Activated naive CD4-positive, alpha-beta T cell treated with anti-CD3 and anti-CD28 coated beads for 36 hours (primary cell): ENCODE data around the gene NEK9. TPM values are rescaled to one million over a fixed set of nuclear protein-coding genes. Genes with fewer than 3 reads are reported as not detected.
A peak's percentile ranks its signal among the peaks of the same experiment; 100 is the strongest.

Source experiments
- CTCF ChIA-PET: fragments of 350-600 bp; sonication (Branson Sonifier 250); formaldehyde crosslinking; loops from one replicate; lab custom pipeline; 2021; ENCODE audit warnings: antibody characterized with exemption; lab: Charles Lee
- DNase-seq: peaks from one replicate; pipeline ENCODE4 v3.0.0-alpha.2; 2020
- H3K27ac Mint-ChIP-seq: one replicate; pipeline ENCODE4 v1.8.0; 2021; ENCODE audit warnings: mild to moderate bottlenecking, mixed read lengths
- H3K27me3 Mint-ChIP-seq: one replicate; pipeline ENCODE4 v1.8.0; 2021; ENCODE audit warnings: low read depth, mixed read lengths
- H3K36me3 Mint-ChIP-seq: one replicate; pipeline ENCODE4 v1.8.0; 2021; ENCODE audit warnings: low read depth, mixed read lengths
- H3K4me1 Mint-ChIP-seq: one replicate; pipeline ENCODE4 v1.8.0; 2021; ENCODE audit warnings: low read depth, mixed read lengths
- H3K4me3 Mint-ChIP-seq: one replicate; pipeline ENCODE4 v1.8.0; 2021; ENCODE audit warnings: mild to moderate bottlenecking, moderate library complexity, mixed read lengths
- H3K9me3 Mint-ChIP-seq: one replicate; pipeline ENCODE4 v1.8.0; 2021; ENCODE audit warnings: mixed read lengths
- intact Hi-C: fragments of 100-400 bp; cut with micrococcal nuclease; formaldehyde crosslinking; loops from one replicate; pipeline ENCODE4 v1.15.1; 2023
- total RNA-seq, 2 experiments: library from RNA; stranded (reverse); gene quantifications; one replicate each; pipeline ENCODE4 v1.2.3, GENCODE V29; 2021

The NEK9 gene
- total RNA-seq, 2 experiments from 2014 or later, result 53.5 to 55.6 TPM

- Mint-ChIP-seq H3K27me3 (no peaks in the 10 kb centered on the region), H3K9me3 (no peaks in the 10 kb centered on the region), H3K36me3 (peaks cover 32% of the 10 kb centered on the region), H3K27ac (peak overlapping the region; percentile 94), H3K4me1 (peaks cover 23% of the 10 kb centered on the region), H3K4me3 (peak overlapping the region; percentile 99)
- CTCF ChIA-PET, result interaction anchor here (1.0 to 2.7 kb wide), 5 partner anchors 25 to 202 kb away, joined by 4 to 14 read pairs (median 8); no protein-coding TSS in a partner anchor
- peak; percentile 50 for DNase-seq
- intact Hi-C loops, result loop anchor here (5.0 kb wide), 2 partner anchors 226 to 364 kb away; partner anchors contain the start of gene JDP2
Measured at GRCh38 chr14:75063013-75063412, 63.8 kb downstream of the NEK9 start.

GRCh38 chr14:75060420-75060819, 66.4 kb downstream of the NEK9 start:
- peaks cover 28% of the 10 kb centered on the region for H3K4me1 Mint-ChIP-seq
- DNase-seq, result no peak
- H3K27me3 Mint-ChIP-seq, result no peaks in the 10 kb centered on the region
- H3K36me3 Mint-ChIP-seq, result peaks cover 43% of the 10 kb centered on the region
- H3K9me3 Mint-ChIP-seq, result no peaks in the 10 kb centered on the region
- CTCF ChIA-PET, result interaction anchor here (0.8 kb wide), 1 partner anchor 154 kb away, joined by 3 read pairs; no protein-coding TSS in a partner anchor
- intact Hi-C loops, result loop anchor here (5.0 kb wide), 2 partner anchors 223 to 367 kb away; partner anchors contain the start of gene JDP2
- H3K4me3 Mint-ChIP-seq, result no peak overlapping the region
- H3K27ac Mint-ChIP-seq, result no peak overlapping the region

- Mint-ChIP-seq H3K4me3 (no peak overlapping the region), H3K27me3 (no peaks in the 10 kb centered on the region), H3K36me3 (peaks cover 46% of the 10 kb centered on the region), H3K9me3 (no peaks in the 10 kb centered on the region), H3K4me1 (peaks cover 29% of the 10 kb centered on the region), H3K27ac (no peak overlapping the region)
- no peak for DNase-seq
- CTCF ChIA-PET, result interaction anchor here (0.8 kb wide), 1 partner anchor 154 kb away, joined by 3 read pairs; no protein-coding TSS in a partner anchor
- intact Hi-C loops, result loop anchor here (5.0 kb wide), 2 partner anchors 222 to 368 kb away; partner anchors contain the start of gene JDP2
Measured at GRCh38 chr14:75059642-75060041, 67.2 kb downstream of the NEK9 start.

- peaks cover 44% of the 10 kb centered on the region for H3K4me1 Mint-ChIP-seq
- CTCF ChIA-PET, result no interaction called here
- no peak overlapping the region for H3K27ac Mint-ChIP-seq
- H3K9me3 Mint-ChIP-seq, result no peaks in the 10 kb centered on the region
- no peak for DNase-seq
- intact Hi-C loops, result loop anchor here (5.0 kb wide), 1 partner anchor 248 kb away; no protein-coding TSS in a partner anchor
- H3K27me3 Mint-ChIP-seq, result no peaks in the 10 kb centered on the region
- H3K4me3 Mint-ChIP-seq, result no peak overlapping the region
- H3K36me3 Mint-ChIP-seq, result peaks cover 41% of the 10 kb centered on the region
Measured at GRCh38 chr14:75054421-75054820, 72.4 kb downstream of the NEK9 start.

- H3K36me3 Mint-ChIP-seq, result peaks cover 38% of the 10 kb centered on the region
- CTCF ChIA-PET, result no interaction called here
- no peak for DNase-seq
- H3K9me3 Mint-ChIP-seq, result no peaks in the 10 kb centered on the region
- intact Hi-C loops, result loop anchor here (5.0 kb wide), 1 partner anchor 249 kb away; no protein-coding TSS in a partner anchor
- H3K4me3 Mint-ChIP-seq, result no peak overlapping the region
- H3K27ac Mint-ChIP-seq, result no peak overlapping the region
- H3K27me3 Mint-ChIP-seq, result no peaks in the 10 kb centered on the region
- peaks cover 45% of the 10 kb centered on the region for H3K4me1 Mint-ChIP-seq
Measured at GRCh38 chr14:75053396-75054291, 73.2 kb downstream of the NEK9 start.

GRCh38 chr14:75051556-75051899, 75.3 kb downstream of the NEK9 start:
- no peak for DNase-seq
- Mint-ChIP-seq H3K4me3 (peak overlapping the region; percentile 92), H3K4me1 (peaks cover 62% of the 10 kb centered on the region), H3K9me3 (no peaks in the 10 kb centered on the region), H3K27me3 (no peaks in the 10 kb centered on the region), H3K36me3 (peaks cover 45% of the 10 kb centered on the region), H3K27ac (peak overlapping the region; percentile 86)
- intact Hi-C loops, result loop anchor here (1.0 to 5.0 kb wide), 4 partner anchors 13 to 251 kb away; partner anchors contain the start of genes ACYP1 and NEK9
- CTCF ChIA-PET, result interaction anchor here (0.6 to 1.8 kb wide), 4 partner anchors 38 to 283 kb away, joined by 3 to 6 read pairs (median 4); no protein-coding TSS in a partner anchor

- Mint-ChIP-seq H3K27me3 (no peaks in the 10 kb centered on the region), H3K4me1 (peaks cover 66% of the 10 kb centered on the region), H3K36me3 (peaks cover 42% of the 10 kb centered on the region), H3K9me3 (no peaks in the 10 kb centered on the region), H3K27ac (peak within 1 kb of the TSS; percentile 86), H3K4me3 (peak within 1 kb of the TSS; percentile 92)
- CTCF ChIA-PET, result interaction anchor here (1.1 to 1.8 kb wide), 3 partner anchors 38 to 190 kb away, joined by 3 to 6 read pairs (median 5); no protein-coding TSS in a partner anchor
- DNase-seq, result peak; percentile 77
- intact Hi-C loops, result loop anchor here (1.0 to 5.0 kb wide), 4 partner anchors 13 to 251 kb away; partner anchors contain the start of genes ACYP1 and NEK9
Measured at GRCh38 chr14:75050852-75051555, 75.8 kb downstream of the NEK9 start, which contains the start of gene MLH3. Gene MLH3 (minus strand): TSS chr14:75051467. CDS start chr14:75049655, 1,812 bp downstream.

- no peak overlapping the region for H3K27ac Mint-ChIP-seq
- no peaks in the 10 kb centered on the region for H3K9me3 Mint-ChIP-seq
- CTCF ChIA-PET, result interaction anchor here (0.6 to 1.9 kb wide), 5 partner anchors 12 to 252 kb away, joined by 3 to 9 read pairs (median 4); no protein-coding TSS in a partner anchor
- DNase-seq, result no peak
- no peaks in the 10 kb centered on the region for H3K27me3 Mint-ChIP-seq
- intact Hi-C loops, result loop anchor here (2.0 to 5.0 kb wide), 2 partner anchors 77 to 253 kb away; partner anchors contain the start of gene NEK9
- H3K36me3 Mint-ChIP-seq, result peaks cover 34% of the 10 kb centered on the region
- peak overlapping the region; percentile 92 for H3K4me3 Mint-ChIP-seq
- peaks cover 67% of the 10 kb centered on the region for H3K4me1 Mint-ChIP-seq
Measured at GRCh38 chr14:75049731-75050201, 77.1 kb downstream of the NEK9 start.

GRCh38 chr14:75049136-75049535, 77.7 kb downstream of the NEK9 start:
- Mint-ChIP-seq H3K36me3 (peaks cover 33% of the 10 kb centered on the region), H3K9me3 (no peaks in the 10 kb centered on the region), H3K27me3 (no peaks in the 10 kb centered on the region), H3K4me1 (peaks cover 72% of the 10 kb centered on the region), H3K27ac (no peak overlapping the region), H3K4me3 (no peak overlapping the region)
- intact Hi-C loops, result no loop called here
- CTCF ChIA-PET, result interaction anchor here (0.8 to 1.9 kb wide), 4 partner anchors 12 to 39 kb away, joined by 3 to 9 read pairs (median 4); no protein-coding TSS in a partner anchor
- no peak for DNase-seq

GRCh38 chr14:75048101-75048500, 78.7 kb downstream of the NEK9 start:
- H3K27ac Mint-ChIP-seq, result no peak overlapping the region
- H3K36me3 Mint-ChIP-seq, result peaks cover 27% of the 10 kb centered on the region
- DNase-seq, result no peak
- no peaks in the 10 kb centered on the region for H3K9me3 Mint-ChIP-seq
- intact Hi-C loops, result no loop called here
- H3K27me3 Mint-ChIP-seq, result no peaks in the 10 kb centered on the region
- peaks cover 69% of the 10 kb centered on the region for H3K4me1 Mint-ChIP-seq
- CTCF ChIA-PET, result interaction anchor here (0.6 kb wide), 1 partner anchor 241 kb away, joined by 3 read pairs; no protein-coding TSS in a partner anchor
- H3K4me3 Mint-ChIP-seq, result no peak overlapping the region

GRCh38 chr14:75047506-75047905, 79.3 kb downstream of the NEK9 start:
- Mint-ChIP-seq H3K27ac (no peak overlapping the region), H3K36me3 (peaks cover 27% of the 10 kb centered on the region), H3K4me3 (no peak overlapping the region), H3K27me3 (no peaks in the 10 kb centered on the region), H3K9me3 (no peaks in the 10 kb centered on the region), H3K4me1 (peaks cover 63% of the 10 kb centered on the region)
- DNase-seq, result no peak
- CTCF ChIA-PET, result no interaction called here
- intact Hi-C loops, result no loop called here
